A549 (cell line): ENCODE measurements around the gene STARD13. TPM values are rescaled to one million over a fixed set of nuclear protein-coding genes. Genes with fewer than 3 reads are reported as not detected.

Experiments used
- ATAC-seq, 2 experiments: fragments of 200-7000 bp in 1 of 2; fragments of >200 bp in 1 of 2; cut with Nextera tagmentation in 1 of 2; cut with Tn5 transposase in 1 of 2; 3 replicates each; pipeline versions ENCODE4 v1.8.0 to v1.9.1; 2018 to 2020; ENCODE audit warnings: mild to moderate bottlenecking in 1 of 2, moderate library complexity in 1 of 2
- CTCF ChIA-PET: fragments of 300-600 bp; sonication (Branson Sonifier 250); formaldehyde crosslinking; extraction: SDS; loops from one replicate; lab custom pipeline; 2021; ENCODE audit warnings: antibody characterized with exemption, inconsistent platforms; lab: Yijun Ruan, JAX
- POLR2A ChIA-PET: fragments of 350-600 bp; formaldehyde crosslinking; extraction: SDS; loops from one replicate; lab custom pipeline; 2021; ENCODE audit warnings: antibody characterized with exemption, inconsistent platforms; lab: Yijun Ruan, JAX
- DNase-seq, 2 experiments: peaks; one replicate each; pipeline versions ENCODE4 v3.0.0 to v3.0.0-alpha.2; 2011 to 2016; ENCODE audit warnings: low read depth in 1 of 2, low spot score in 1 of 2
- FAIRE-seq: peaks from 2 replicates; lab custom pipeline; 2011; peaks lifted over from hg19 to GRCh38; lab: Jason Lieb, UNC
- H3K27ac ChIP-seq, 2 experiments: fragments of >200 bp; sonication (Bioruptor Twin); formaldehyde crosslinking; 3 replicates each; pipeline ENCODE4 v1.5.1; 2016 to 2017
- H3K4me1 ChIP-seq: fragments of >200 bp; sonication (Bioruptor Twin); formaldehyde crosslinking; 3 replicates; pipeline ENCODE4 v1.6.1; 2016
- H3K4me2 ChIP-seq: fragments of >200 bp; sonication (Bioruptor Twin); formaldehyde crosslinking; 3 replicates; pipeline ENCODE4 v1.6.1; 2016
- H3K4me3 ChIP-seq: fragments of >200 bp; sonication (Bioruptor Twin); formaldehyde crosslinking; 3 replicates; pipeline ENCODE4 v1.5.1; 2016
- H3K9me3 ChIP-seq: fragments of >200 bp; sonication (Bioruptor Twin); formaldehyde crosslinking; 3 replicates; pipeline ENCODE4 v1.6.1; 2016
- BHLHE40 ChIP-seq: IDR thresholded peaks from 2 replicates; pipeline ENCODE4 v1.6.1; 2012; ENCODE audit warnings: low read depth, low read length, inconsistent platforms
- CBX2 ChIP-seq: fragments of 200-600 bp; sonication (generic); IDR thresholded peaks from 2 replicates; pipeline ENCODE4 v1.6.1; 2016; ENCODE audit warnings: low read depth, mild to moderate bottlenecking, borderline replicate concordance
- CBX8 ChIP-seq: fragments of 200-600 bp; sonication (generic); IDR thresholded peaks from 2 replicates; pipeline ENCODE4 v1.6.1; 2016
- CEBPB ChIP-seq, 2 experiments: fragments of >200 bp in 1 of 2; sonication (Bioruptor Twin) in 1 of 2; formaldehyde crosslinking in 1 of 2; IDR thresholded peaks; 2 replicates each; pipeline ENCODE4 v1.6.1; 2012 to 2016
- CHD4 ChIP-seq: fragments of 200-600 bp; sonication (generic); IDR thresholded peaks from 2 replicates; pipeline ENCODE4 v1.6.1; 2016; ENCODE audit warnings: antibody characterized with exemption, mild to moderate bottlenecking, borderline replicate concordance
- EHF ChIP-seq: fragments of 250-450 bp; sonication (Bioruptor Pico); IDR thresholded peaks from 2 replicates; pipeline ENCODE4 v1.5.0; 2020; ENCODE audit warnings: mild to moderate bottlenecking
- EHMT2 ChIP-seq: fragments of 200-600 bp; sonication (generic); IDR thresholded peaks from 2 replicates; pipeline ENCODE4 v1.6.1; 2016; ENCODE audit warnings: antibody characterized with exemption, low read depth, mild to moderate bottlenecking, moderate library complexity
- ESRRA ChIP-seq: fragments of 150-350 bp; IDR thresholded peaks from 2 replicates; pipeline ENCODE4 v1.6.1; 2014; ENCODE audit warnings: mild to moderate bottlenecking, low read length, borderline replicate concordance
- FOSL2 ChIP-seq, 2 experiments: fragments of 450-650 bp in 1 of 2; fragments of >200 bp in 1 of 2; sonication (Bioruptor Twin) in 1 of 2; formaldehyde crosslinking; IDR thresholded peaks; 2 replicates each; pipeline versions ENCODE4 v1.5.0 to v1.6.1; 2016 to 2020; ENCODE audit warnings: mild to moderate bottlenecking in 1 of 2, moderate library complexity in 1 of 2
- FOXS1 ChIP-seq: fragments of 250-450 bp; sonication (Bioruptor Pico); IDR thresholded peaks from 2 replicates; pipeline ENCODE4 v1.5.0; 2020; ENCODE audit warnings: mild to moderate bottlenecking, moderate library complexity
- GATA3 ChIP-seq: IDR thresholded peaks from 2 replicates; pipeline ENCODE4 v1.6.1; 2012; ENCODE audit warnings: borderline replicate concordance
- HEYL ChIP-seq: fragments of 250-450 bp; sonication (Bioruptor Pico); IDR thresholded peaks from 2 replicates; pipeline ENCODE4 v1.8.0; 2021; ENCODE audit warnings: mild to moderate bottlenecking, moderate library complexity
- KDM1A ChIP-seq: fragments of 200-600 bp; sonication (generic); IDR thresholded peaks from 2 replicates; pipeline ENCODE4 v1.6.1; 2016; ENCODE audit warnings: low read depth, mild to moderate bottlenecking
- MAZ ChIP-seq: fragments of 150-350 bp; IDR thresholded peaks from 2 replicates; pipeline ENCODE4 v1.6.1; 2014; ENCODE audit warnings: antibody characterized with exemption, low read depth, low read length, borderline replicate concordance
- NFE2L2 ChIP-seq: fragments of 150-350 bp; conservative IDR thresholded peaks from 2 replicates; pipeline ENCODE4 v1.6.1; 2014; ENCODE audit warnings: low read length
- PHF8 ChIP-seq: fragments of 200-600 bp; sonication (generic); IDR thresholded peaks from 2 replicates; pipeline ENCODE4 v1.6.1; 2016; ENCODE audit warnings: low read depth, mild to moderate bottlenecking, antibody characterized with exemption, moderate library complexity, borderline replicate concordance
- RAD21 ChIP-seq, 2 experiments: fragments of >200 bp in 1 of 2; sonication (Bioruptor Twin) in 1 of 2; formaldehyde crosslinking in 1 of 2; IDR thresholded peaks in 1 of 2; conservative IDR thresholded peaks in 1 of 2; 2 replicates in 1 of 2; 3 replicates in 1 of 2; pipeline ENCODE4 v1.6.1; 2012 to 2018; ENCODE audit warnings: inconsistent platforms in 1 of 2
- RARB ChIP-seq: fragments of 250-450 bp; sonication (Bioruptor Pico); IDR thresholded peaks from 2 replicates; pipeline ENCODE4 v1.8.0; 2021; ENCODE audit warnings: mild to moderate bottlenecking, moderate library complexity
- RCOR1 ChIP-seq: fragments of 150-350 bp; IDR thresholded peaks from 2 replicates; pipeline ENCODE4 v1.6.1; 2014; ENCODE audit warnings: antibody characterized with exemption, low read length, low read depth
- SREBF2 ChIP-seq: fragments of 450-650 bp; IDR thresholded peaks from 2 replicates; pipeline ENCODE4 v1.6.1; 2014; ENCODE audit warnings: mild to moderate bottlenecking, moderate library complexity
- ZSCAN20 ChIP-seq: fragments of 250-450 bp; sonication (Bioruptor Pico); IDR thresholded peaks from 2 replicates; pipeline ENCODE4 v1.8.0; 2022; ENCODE audit warnings: mild to moderate bottlenecking, moderate library complexity
- WGBS: methylation state at CpG from one replicate; pipeline ENCODE4 v1.1.6; 2017; ENCODE audit errors: missing lambda C conversion rate; 5-methylcytosine and 5-hydroxymethylcytosine counted together
- polyA plus RNA-seq, 4 experiments: library from polyadenylated mRNA; depleted of rRNA in 3 of 4; stranded (reverse); fragments of >200 nt; fragmentation: RNase III in 1 of 4; extraction: RNeasy Plus Mini Kit Qiagen cat#74134 plus additional on column Dnase treatment in 1 of 4; gene quantifications; 2 replicates in 3 of 4; 3 replicates in 1 of 4; pipeline ENCODE4 v1.2.3, GENCODE V29; 2011 to 2017
- TF ChIP-seq, protein P1 (sequence below): fragments of 450-650 bp; IDR thresholded peaks from 2 replicates; pipeline ENCODE4 v1.6.1; 2014; ENCODE audit warnings: antibody characterized with exemption
- TF ChIP-seq, protein P2 (sequence below): fragments of >200 bp; sonication (Bioruptor Twin); formaldehyde crosslinking; IDR thresholded peaks from 2 replicates; pipeline ENCODE4 v1.6.1; 2016
- TF ChIP-seq, protein P3 (sequence below): fragments of >200 bp; sonication (Bioruptor Twin); formaldehyde crosslinking; IDR thresholded peaks from 3 replicates; pipeline ENCODE4 v1.6.1; 2016
- TF ChIP-seq, protein P4 (sequence below): fragments of 250-450 bp; sonication (Bioruptor Pico); IDR thresholded peaks from 2 replicates; pipeline ENCODE4 v1.5.0; 2021; ENCODE audit warnings: mild to moderate bottlenecking, moderate library complexity, borderline replicate concordance
- TF ChIP-seq, protein P5 (sequence below): IDR thresholded peaks from 2 replicates; pipeline ENCODE4 v1.6.1; 2012
- TF ChIP-seq, protein P6 (sequence below): fragments of 250-450 bp; sonication (Bioruptor Pico); IDR thresholded peaks from 2 replicates; pipeline ENCODE4 v1.5.0; 2020; ENCODE audit warnings: low read depth, mild to moderate bottlenecking, moderate library complexity

STARD13 gene
- polyA plus RNA-seq, 2 of the 4 experiments (the other 2 are of a cell fraction): 2.4 to 2.8 TPM

DNA sequence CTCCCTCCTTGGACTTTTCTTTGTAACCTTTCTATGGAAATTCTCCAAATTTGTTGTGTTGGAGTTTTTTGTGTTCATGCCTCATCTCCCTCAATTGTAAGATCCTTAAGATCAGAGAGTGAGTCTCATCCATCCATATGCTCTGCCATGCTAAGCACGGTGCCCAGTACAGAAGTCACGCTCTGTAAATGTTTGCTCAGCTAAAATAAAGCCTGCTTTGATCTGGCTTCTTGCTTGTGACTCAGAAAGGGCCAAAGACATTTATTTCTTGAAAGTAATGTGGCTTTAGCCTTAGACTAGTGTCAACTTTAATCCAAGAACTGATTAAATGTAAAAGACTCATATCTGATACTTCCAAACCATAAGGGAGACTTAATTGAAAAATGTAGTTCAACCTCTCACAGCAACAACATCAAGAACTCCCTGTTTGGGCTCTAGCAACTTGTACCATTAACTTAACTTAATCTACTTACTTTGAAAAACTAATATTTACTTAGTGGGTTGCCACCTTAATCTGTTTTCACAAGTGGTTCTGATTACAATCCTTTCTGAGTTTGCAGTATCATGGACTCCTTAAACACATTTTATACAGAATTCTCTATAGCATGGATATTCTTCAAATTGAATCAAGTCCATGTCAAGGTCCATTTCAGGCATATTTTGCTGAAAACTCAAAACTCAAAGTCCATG is 169.1 kb downstream of the STARD13 start:
- FAIRE-seq (no peak), ATAC-seq (no peak), DNase-seq (no peak)
- TF ChIP-seq CEBPB (IDR thresholded peaks at IDR 0.05): no peak
- TF ChIP-seq BHLHE40: no peak
- no peak for TF ChIP-seq ESRRA
- no peak for TF ChIP-seq FOXS1 (CRISPR knock-in tag)
- TF ChIP-seq, protein P1, sequence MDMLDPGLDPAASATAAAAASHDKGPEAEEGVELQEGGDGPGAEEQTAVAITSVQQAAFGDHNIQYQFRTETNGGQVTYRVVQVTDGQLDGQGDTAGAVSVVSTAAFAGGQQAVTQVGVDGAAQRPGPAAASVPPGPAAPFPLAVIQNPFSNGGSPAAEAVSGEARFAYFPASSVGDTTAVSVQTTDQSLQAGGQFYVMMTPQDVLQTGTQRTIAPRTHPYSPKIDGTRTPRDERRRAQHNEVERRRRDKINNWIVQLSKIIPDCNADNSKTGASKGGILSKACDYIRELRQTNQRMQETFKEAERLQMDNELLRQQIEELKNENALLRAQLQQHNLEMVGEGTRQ: no peak
- TF ChIP-seq EHMT2: no peak
- TF ChIP-seq EHF (CRISPR knock-in tag): no peak
- TF ChIP-seq ZSCAN20 (CRISPR knock-in tag): no peak
- no peak for TF ChIP-seq SREBF2
- no peak for TF ChIP-seq GATA3
- Histone ChIP-seq H3K9me3 (no peaks in the 10 kb centered on the region), H3K4me1 (peaks cover 31% of the 10 kb centered on the region), H3K4me2 (no peak overlapping the region), H3K4me3 (no peak overlapping the region), H3K27ac (no peak overlapping the region)
- POLR2A ChIA-PET: no interaction called here
- CTCF ChIA-PET: no interaction called here
- 41% methylated on average over 2 of the region's 2 CpGs for WGBS

DNA sequence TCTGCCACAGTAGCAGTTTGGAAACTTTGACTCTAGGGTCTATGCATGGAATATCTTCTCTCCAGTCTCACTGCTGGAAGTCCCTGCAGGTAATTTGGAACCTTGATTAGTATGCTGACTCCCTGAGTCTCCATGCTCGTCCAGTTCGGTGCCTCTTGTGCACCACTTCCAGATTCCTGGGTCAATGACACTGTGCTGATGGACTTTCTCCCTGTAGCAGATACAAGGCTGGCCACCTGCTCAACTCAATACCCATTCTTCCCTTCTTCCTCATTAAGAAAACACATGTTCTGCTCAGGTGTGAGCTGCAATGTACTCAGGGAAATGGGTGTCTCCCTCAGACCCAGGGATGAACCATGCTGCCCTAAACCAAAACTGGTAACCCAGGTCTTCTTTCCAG is 170.3 kb downstream of the STARD13 start:
- Histone ChIP-seq H3K4me3 (no peak overlapping the region), H3K27ac (no peak overlapping the region), H3K4me1 (peaks cover 25% of the 10 kb centered on the region), H3K9me3 (no peaks in the 10 kb centered on the region)
- CTCF ChIA-PET: interaction anchor here (1.6 kb wide), 1 partner anchor 428 kb away, joined by 3 read pairs; no protein-coding TSS in a partner anchor
- POLR2A ChIA-PET: no interaction called here
- no peak for DNase-seq
- WGBS: 90% methylated on average over 2 of the region's 2 CpGs
- ATAC-seq: no peak
- no peak for TF ChIP-seq CBX8
- no peak for TF ChIP-seq ESRRA
- no peak for TF ChIP-seq FOSL2 (IDR thresholded peaks at IDR 0.05)
- TF ChIP-seq FOSL2 (CRISPR knock-in tag; IDR thresholded peaks at IDR 0.05): no peak
- TF ChIP-seq, protein P2, sequence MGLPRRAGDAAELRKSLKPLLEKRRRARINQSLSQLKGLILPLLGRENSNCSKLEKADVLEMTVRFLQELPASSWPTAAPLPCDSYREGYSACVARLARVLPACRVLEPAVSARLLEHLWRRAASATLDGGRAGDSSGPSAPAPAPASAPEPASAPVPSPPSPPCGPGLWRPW: no peak
- TF ChIP-seq, protein P3, sequence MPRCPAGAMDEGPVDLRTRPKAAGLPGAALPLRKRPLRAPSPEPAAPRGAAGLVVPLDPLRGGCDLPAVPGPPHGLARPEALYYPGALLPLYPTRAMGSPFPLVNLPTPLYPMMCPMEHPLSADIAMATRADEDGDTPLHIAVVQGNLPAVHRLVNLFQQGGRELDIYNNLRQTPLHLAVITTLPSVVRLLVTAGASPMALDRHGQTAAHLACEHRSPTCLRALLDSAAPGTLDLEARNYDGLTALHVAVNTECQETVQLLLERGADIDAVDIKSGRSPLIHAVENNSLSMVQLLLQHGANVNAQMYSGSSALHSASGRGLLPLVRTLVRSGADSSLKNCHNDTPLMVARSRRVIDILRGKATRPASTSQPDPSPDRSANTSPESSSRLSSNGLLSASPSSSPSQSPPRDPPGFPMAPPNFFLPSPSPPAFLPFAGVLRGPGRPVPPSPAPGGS: no peak
- no peak for TF ChIP-seq RAD21 (conservative IDR thresholded peaks at IDR 0.05 in 1 of 2, IDR thresholded peaks at IDR 0.05 in 1 of 2)
- TF ChIP-seq, protein P4, sequence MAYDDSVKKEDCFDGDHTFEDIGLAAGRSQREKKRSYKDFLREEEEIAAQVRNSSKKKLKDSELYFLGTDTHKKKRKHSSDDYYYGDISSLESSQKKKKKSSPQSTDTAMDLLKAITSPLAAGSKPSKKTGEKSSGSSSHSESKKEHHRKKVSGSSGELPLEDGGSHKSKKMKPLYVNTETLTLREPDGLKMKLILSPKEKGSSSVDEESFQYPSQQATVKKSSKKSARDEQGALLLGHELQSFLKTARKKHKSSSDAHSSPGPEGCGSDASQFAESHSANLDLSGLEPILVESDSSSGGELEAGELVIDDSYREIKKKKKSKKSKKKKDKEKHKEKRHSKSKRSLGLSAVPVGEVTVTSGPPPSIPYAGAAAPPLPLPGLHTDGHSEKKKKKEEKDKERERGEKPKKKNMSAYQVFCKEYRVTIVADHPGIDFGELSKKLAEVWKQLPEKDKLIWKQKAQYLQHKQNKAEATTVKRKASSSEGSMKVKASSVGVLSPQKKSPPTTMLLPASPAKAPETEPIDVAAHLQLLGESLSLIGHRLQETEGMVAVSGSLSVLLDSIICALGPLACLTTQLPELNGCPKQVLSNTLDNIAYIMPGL (CRISPR knock-in tag): no peak
- TF ChIP-seq, all 56 proteins: peak for 0
- FAIRE-seq: no peak
- H3K4me2 ChIP-seq: no peak overlapping the region

DNA sequence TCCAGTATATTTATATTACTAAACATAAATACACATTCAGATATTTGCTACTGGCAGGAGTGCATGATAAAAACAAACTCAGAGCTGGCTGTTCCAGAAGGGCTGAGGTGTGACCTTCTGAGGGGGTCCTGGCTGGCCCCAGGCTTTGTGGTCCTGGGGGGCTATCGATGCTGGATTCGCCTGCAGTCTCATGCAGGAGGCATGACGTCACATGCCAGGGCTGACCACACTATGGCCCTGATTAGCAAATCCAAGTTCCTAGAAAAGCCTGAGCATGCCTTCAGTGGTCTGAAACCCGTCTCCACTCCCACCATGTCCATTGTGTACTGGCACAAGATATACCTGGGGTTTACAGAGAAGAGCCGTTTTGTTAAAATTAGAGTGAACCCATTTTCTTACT is 171.4 kb downstream of the STARD13 start:
- H3K4me3 ChIP-seq: no peak overlapping the region
- POLR2A ChIA-PET: no interaction called here
- CTCF ChIA-PET: interaction anchor here (1.6 kb wide), 1 partner anchor 429 kb away, joined by 3 read pairs; no protein-coding TSS in a partner anchor
- WGBS: 95% methylated on average over 5 of the region's 5 CpGs
- FAIRE-seq (no peak), DNase-seq (no peak), ATAC-seq (no peak)
- H3K9me3 ChIP-seq: no peaks in the 10 kb centered on the region
- no peak overlapping the region for H3K4me2 ChIP-seq
- no peak overlapping the region for H3K27ac ChIP-seq
- peaks cover 14% of the 10 kb centered on the region for H3K4me1 ChIP-seq
- TF ChIP-seq HEYL (no peak), MAZ (no peak), NFE2L2 (no peak), ESRRA (no peak), CEBPB (IDR thresholded peaks at IDR 0.05) (no peak), PHF8 (no peak), RCOR1 (no peak), CBX2 (no peak), BHLHE40 (no peak), RAD21 (conservative IDR thresholded peaks at IDR 0.05 in 1 of 2, IDR thresholded peaks at IDR 0.05 in 1 of 2) (no peak), CHD4 (no peak), KDM1A (no peak), RARB (no peak), EHF (CRISPR knock-in tag) (no peak)
- TF ChIP-seq, protein P5, sequence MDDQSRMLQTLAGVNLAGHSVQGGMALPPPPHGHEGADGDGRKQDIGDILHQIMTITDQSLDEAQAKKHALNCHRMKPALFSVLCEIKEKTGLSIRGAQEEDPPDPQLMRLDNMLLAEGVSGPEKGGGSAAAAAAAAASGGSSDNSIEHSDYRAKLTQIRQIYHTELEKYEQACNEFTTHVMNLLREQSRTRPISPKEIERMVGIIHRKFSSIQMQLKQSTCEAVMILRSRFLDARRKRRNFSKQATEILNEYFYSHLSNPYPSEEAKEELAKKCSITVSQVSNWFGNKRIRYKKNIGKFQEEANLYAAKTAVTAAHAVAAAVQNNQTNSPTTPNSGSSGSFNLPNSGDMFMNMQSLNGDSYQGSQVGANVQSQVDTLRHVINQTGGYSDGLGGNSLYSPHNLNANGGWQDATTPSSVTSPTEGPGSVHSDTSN: no peak
- TF ChIP-seq, protein P6, sequence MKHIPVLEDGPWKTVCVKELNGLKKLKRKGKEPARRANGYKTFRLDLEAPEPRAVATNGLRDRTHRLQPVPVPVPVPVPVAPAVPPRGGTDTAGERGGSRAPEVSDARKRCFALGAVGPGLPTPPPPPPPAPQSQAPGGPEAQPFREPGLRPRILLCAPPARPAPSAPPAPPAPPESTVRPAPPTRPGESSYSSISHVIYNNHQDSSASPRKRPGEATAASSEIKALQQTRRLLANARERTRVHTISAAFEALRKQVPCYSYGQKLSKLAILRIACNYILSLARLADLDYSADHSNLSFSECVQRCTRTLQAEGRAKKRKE (CRISPR knock-in tag): no peak
